ENCODE results near the gene KCNK5. TPM values are rescaled to one million over a fixed set of nuclear protein-coding genes. Genes with fewer than 3 reads are reported as not detected.

Gene KCNK5
- total and polyA plus RNA-seq, 9 of the 15 experiments (the other 6 are each of a cell fraction or from before 2014, with no cell fraction given): 1.5 to 45.8 (median 25.8) TPM

DNA sequence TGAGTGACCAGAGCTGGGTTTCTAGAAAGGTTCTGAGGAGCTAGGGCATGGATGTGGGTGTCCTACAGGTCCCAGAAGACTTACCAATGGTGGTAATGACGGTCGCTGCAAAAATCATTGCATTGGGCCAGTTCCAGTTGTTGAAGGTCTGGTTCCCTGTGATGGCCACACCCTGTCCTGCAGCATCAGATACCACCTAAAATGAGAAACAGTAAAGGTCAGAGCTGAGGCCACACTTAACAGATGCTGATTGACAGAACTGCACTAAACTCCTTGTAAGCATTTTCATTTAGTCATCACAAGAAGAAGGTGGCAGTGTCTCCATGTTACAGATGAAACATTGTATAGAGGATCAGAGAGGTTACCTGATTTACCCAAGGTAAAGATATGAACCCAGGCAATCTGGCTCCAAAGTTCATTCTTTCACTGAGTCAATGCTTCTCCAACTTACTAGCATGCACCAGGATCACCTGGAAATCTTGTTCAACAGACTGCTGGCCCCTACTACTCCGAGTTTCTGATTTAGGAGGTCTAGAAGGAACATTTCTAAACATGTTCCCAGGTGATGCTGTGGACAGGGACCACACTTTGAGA, 33.4 kb downstream of the KCNK5 start (continued):
- TF ChIP-seq GATA2 (CRISPR knock-in tag; IDR thresholded peaks at IDR 0.05) (no peak), ZNF830 (CRISPR knock-in tag; IDR thresholded peaks at IDR 0.05) (no peak), ZNF354B (CRISPR knock-in tag; IDR thresholded peaks at IDR 0.05) (no peak), SNRNP70 (optimal IDR thresholded peaks at IDR 0.05; ENCODE audit: low read depth, low read length) (no peak), SMAD3 (CRISPR knock-in tag; conservative IDR thresholded peaks at IDR 0.05) (no peak), LEF1 (IDR thresholded peaks at IDR 0.05) (no peak), EHMT2 (IDR thresholded peaks at IDR 0.05) (no peak), CBX1 (IDR thresholded peaks at IDR 0.05; ENCODE audit: low read depth) (no peak), PTRF (tag; IDR thresholded peaks at IDR 0.05) (no peak), KDM5B (IDR thresholded peaks at IDR 0.05; ENCODE audit: insufficient replicate concordance, low read depth, low read length) (no peak), ARID1B (IDR thresholded peaks at IDR 0.05) (peak; percentile 57; the same call in 1 of the 2 replicates), TBL1XR1 (IDR thresholded peaks at IDR 0.05; ENCODE audit: low read length in 2 of 2) (no peak), MEIS2 (IDR thresholded peaks at IDR 0.05; ENCODE audit: partially characterized antibody) (peak; percentile 48), SMARCE1 (IDR thresholded peaks at IDR 0.05) (no peak), MAFF (IDR thresholded peaks at IDR 0.05; ENCODE audit: low read length) (peak; percentile 12; the same call in 1 of the 2 replicates), DIDO1 (tag; IDR thresholded peaks at IDR 0.05; ENCODE audit: low read depth) (no peak), FUS (optimal IDR thresholded peaks at IDR 0.05; ENCODE audit: low read depth, low read length) (no peak), FOXK2 (conservative IDR thresholded peaks at IDR 0.05 in 1 of 2, IDR thresholded peaks at IDR 0.05 in 1 of 2; ENCODE audit: low read depth in 2 of 2) (no peak)
- TF ChIP-seq, protein P1, sequence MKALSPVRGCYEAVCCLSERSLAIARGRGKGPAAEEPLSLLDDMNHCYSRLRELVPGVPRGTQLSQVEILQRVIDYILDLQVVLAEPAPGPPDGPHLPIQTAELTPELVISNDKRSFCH (CRISPR knock-in tag; IDR thresholded peaks at IDR 0.05): no peak
- TF ChIP-seq, protein P1 (tag; IDR thresholded peaks at IDR 0.05): peak; percentile 61
- TF ChIP-seq, protein P2, sequence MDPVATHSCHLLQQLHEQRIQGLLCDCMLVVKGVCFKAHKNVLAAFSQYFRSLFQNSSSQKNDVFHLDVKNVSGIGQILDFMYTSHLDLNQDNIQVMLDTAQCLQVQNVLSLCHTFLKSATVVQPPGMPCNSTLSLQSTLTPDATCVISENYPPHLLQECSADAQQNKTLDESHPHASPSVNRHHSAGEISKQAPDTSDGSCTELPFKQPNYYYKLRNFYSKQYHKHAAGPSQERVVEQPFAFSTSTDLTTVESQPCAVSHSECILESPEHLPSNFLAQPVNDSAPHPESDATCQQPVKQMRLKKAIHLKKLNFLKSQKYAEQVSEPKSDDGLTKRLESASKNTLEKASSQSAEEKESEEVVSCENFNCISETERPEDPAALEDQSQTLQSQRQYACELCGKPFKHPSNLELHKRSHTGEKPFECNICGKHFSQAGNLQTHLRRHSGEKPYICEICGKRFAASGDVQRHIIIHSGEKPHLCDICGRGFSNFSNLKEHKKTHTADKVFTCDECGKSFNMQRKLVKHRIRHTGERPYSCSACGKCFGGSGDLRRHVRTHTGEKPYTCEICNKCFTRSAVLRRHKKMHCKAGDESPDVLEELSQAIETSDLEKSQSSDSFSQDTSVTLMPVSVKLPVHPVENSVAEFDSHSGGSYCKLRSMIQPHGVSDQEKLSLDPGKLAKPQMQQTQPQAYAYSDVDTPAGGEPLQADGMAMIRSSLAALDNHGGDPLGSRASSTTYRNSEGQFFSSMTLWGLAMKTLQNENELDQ (CRISPR knock-in tag; IDR thresholded peaks at IDR 0.05; ENCODE audit: borderline replicate concordance): no peak
- TF ChIP-seq, protein P3, sequence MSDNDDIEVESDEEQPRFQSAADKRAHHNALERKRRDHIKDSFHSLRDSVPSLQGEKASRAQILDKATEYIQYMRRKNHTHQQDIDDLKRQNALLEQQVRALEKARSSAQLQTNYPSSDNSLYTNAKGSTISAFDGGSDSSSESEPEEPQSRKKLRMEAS (CRISPR knock-in tag; IDR thresholded peaks at IDR 0.05): no peak
- TF ChIP-seq, protein P4, sequence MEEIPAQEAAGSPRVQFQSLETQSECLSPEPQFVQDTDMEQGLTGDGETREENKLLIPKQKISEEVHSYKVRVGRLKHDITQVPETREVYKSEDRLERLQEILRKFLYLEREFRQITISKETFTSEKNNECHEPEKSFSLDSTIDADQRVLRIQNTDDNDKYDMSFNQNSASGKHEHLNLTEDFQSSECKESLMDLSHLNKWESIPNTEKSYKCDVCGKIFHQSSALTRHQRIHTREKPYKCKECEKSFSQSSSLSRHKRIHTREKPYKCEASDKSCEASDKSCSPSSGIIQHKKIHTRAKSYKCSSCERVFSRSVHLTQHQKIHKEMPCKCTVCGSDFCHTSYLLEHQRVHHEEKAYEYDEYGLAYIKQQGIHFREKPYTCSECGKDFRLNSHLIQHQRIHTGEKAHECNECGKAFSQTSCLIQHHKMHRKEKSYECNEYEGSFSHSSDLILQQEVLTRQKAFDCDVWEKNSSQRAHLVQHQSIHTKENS (CRISPR knock-in tag; IDR thresholded peaks at IDR 0.05): no peak
